ENCODE data around the gene SNPH. TPM values are rescaled to one million over a fixed set of nuclear protein-coding genes. Genes with fewer than 3 reads are reported as not detected.

Gene SNPH
- total RNA-seq, 1 experiment from 2014 or later: 7.0 TPM

DNA sequence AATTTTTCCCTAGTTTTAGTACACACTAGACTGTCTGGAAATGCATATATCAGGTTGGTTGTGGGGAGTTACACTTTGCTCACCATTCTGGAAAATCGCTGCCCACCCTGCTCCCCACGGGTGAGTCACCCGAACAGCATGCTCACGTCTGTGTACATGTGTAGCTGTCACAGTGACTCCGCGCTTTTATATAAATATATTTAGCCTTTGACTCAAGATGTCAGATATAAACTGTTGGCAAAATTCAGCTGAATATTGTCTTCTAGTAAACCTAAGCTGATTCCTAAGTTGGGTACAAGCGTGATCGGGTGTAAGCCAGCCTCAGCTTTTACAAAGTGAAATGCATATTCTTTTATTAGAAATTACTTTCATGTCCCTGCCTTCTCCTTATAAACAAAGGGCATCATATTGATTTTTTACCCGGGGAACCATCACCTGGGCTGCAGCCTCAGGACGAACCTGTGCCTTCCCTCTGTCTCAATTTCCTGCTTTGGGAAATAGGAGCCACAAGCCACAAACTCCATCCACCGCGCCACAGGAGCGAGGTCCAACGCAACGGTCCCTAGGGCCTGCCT is 58.6 kb downstream of the SNPH start:
- peak; percentile 82 for DNase-seq (ENCODE audit: low read depth)

- DNase-seq (ENCODE audit: low read depth): peak; percentile 98
Measured at GRCh38 chr20:1325173-1326030, 59.3 kb downstream of the SNPH start.

- peak; percentile 54 for DNase-seq (ENCODE audit: low read depth)
Measured at GRCh38 chr20:1326031-1326930, 60.2 kb downstream of the SNPH start.

DNA sequence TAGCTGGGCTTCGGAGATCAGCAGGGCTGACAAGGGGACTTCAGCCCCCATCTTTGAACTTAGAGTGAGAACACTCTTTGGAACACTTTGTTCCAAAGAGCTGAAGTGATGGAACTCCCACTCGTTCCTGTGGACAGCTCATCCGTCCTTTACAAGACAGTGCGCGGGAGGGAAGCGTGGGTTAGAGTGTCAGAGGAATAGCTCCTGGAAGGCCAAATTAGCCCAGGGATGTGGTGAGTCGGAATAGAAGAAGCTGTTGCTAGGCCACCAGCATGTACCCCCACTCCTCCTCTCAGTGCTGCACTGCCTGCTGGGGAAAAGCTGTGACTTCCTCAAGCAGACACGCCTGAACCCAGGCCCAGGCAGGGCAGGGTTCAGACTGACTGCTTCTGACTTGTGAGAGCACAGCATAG is 61.2 kb downstream of the SNPH start:
- DNase-seq (ENCODE audit: low read depth): peak; percentile 68

DNA sequence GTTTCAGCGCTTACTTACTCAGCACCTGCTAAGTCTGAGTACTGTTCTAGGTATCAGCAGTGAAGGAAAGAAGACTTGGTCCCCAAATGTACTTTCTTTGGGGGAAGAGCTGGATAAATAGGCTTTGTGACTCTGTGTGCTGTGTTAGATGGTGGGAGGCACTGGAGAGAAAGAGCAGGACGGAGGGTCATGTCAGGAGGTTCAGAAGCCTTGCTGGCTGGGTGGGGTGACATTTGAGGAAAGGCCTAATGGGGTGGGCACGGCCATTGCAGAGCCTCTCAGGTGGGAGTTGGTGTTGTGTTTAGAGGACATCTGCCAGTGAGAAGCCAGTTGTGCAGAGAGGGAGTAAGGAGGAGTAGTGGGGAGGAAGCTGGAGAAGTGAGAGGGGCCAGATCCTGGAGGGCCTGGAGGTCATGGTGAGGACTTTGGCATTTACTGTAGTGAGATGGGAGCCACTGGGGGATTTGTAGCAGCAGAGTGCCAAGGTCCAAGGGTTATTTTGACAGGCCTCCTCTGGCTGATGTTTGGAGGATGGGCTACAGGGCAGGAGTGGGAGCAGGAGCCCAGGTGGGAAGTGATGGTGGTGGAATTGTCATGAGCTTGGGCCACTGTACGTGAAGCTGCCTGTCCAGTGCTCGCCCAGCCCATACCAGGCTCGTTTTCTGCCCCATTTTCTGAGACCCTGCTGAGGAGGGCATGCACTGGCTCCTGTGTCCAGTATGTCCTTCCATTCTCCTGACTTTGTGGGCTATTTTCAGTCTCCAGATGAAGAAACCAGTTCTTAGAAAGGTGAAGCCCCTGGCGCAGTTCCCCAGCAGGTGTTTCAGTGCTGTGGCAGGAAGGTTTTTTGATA is 62.0 kb downstream of the SNPH start:
- no peak for DNase-seq (ENCODE audit: low read depth)

DNA sequence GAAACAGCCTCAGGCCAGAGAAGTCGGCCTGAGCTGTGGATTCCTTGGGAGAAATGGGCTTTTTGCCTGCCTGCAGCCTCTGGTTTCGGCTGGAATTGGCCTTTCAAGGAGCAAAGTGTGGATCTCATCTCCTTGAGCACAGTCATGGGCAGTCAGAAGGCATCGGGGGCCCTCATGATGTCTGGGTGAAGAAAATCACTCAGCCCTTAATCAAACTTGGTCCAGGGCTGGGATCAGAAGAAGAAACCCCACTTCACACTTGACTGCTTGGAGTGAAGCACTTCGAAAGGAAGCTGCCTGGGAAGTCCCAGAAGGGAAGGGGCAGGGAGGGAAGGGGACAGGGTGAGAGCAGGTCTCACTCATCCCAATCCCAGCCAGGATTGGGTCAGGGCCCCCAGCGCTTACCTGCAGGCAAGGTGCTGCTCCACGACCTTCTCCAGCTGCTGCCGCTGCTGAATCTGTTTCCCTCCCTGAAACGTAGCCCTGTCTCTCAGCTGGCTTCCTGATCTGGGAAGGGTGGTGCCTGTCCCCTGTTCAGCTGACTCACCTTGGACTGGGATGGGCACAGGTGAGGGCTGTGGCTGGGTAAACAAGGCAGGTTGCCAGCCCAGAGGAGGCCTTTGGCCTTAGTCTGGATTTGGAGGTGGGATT is 62.7 kb downstream of the SNPH start, which contains the start of gene SDCBP2:
SDCBP2 (minus strand) TSS at position 460 of the 651 bp plus-strand sequence. CDS start 8,723 bp downstream, outside the sequence.
- DNase-seq (ENCODE audit: low read depth): no peak

DNA sequence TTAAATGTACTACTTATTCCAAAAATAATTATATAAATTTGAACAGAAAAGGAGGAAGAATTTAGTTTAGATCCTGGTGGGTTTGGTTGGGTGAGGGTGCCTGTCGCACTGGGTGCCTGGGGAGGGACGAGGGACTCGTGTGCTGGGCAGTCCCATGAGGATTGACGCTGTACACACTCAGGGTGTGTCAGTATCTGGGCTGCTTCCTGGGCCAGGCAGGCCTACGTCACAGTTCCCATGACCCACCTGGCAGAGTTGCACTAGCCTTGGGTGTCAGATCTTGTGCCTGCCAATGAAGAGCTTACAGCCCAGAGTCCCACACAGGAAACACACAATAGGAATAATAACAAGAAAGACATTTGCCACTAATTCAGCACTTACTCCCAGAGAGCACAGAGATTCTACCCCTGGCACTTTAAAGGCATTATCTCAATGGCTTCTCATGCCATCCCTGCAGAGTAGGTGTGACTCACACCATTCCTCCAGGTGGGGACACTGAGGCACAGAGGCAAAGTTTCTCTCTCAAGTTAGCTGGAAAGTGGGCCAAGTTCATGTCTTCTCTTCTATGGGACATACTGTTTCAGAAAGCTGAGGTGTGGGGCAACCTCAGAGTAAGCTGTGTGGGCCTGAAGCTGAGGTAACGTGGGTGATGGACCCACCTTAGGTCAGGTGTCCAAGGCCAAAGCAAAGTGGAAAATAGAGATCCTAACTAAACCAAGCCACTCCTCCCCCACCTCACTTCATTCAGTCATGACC is 64.2 kb downstream of the SNPH start:
- no peak for DNase-seq (ENCODE audit: low read depth)

- DNase-seq (ENCODE audit: low read depth): no peak
Measured at GRCh38 chr20:1331101-1331500, 65.0 kb downstream of the SNPH start.

DNA sequence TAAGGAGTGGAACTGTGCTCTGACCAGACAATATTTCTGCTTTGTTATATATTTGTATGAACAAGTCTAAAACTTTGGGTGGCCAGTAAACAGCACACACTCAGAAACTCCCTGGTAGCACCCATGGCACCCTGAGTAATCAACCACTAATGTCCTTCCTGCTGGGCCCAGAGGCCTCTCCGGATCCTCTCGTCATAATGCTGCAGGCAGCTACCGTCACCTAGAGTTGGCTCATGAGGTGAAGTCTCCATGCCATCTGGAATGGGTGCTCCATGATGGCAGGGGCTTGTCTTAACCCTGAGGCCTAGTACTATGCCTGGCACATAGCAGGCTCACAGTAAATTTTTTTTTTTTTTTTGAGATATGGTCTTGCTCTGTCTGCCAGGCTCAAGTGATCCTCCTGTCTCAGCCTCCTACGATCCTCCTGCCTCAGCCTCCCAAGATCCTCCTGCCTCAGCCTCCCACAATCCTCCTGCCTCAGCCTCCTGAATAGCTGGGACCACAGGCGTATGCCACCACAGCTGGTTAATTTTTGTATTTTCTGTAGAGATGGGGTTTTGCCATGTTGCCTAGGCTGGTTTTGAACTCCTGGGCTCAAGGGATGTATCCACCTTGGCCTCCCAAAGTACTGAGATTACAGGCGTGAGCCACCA is 65.8 kb downstream of the SNPH start:
- DNase-seq (ENCODE audit: low read depth): peak; percentile 35

DNA sequence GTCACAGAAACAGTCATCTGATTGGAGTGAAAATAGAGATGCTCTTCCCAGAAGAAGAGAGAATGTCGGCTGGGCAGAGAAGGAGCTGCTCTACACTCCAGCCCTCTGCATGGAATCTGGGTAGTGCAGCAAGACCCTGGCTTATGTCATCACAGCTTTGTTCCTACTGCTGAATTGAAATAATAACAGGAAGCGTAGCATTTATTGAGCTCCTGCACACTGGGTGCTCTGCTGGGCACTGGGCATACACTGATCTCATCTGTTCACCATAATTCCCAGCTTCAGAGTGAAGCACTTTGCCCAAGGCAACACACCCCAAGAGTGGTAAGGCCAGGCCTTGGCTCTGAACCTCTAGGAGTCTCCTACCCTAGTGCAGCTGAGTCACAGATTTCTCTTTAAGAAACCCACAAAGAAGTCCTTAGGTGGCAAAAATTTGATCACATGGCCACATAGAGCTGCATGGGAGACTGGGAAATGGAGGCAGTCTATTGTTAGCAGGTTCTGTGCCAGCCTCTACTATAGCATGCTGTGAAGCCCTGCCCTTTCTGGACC is 66.7 kb downstream of the SNPH start:
- peak; percentile 57 for DNase-seq (ENCODE audit: low read depth)

DNA sequence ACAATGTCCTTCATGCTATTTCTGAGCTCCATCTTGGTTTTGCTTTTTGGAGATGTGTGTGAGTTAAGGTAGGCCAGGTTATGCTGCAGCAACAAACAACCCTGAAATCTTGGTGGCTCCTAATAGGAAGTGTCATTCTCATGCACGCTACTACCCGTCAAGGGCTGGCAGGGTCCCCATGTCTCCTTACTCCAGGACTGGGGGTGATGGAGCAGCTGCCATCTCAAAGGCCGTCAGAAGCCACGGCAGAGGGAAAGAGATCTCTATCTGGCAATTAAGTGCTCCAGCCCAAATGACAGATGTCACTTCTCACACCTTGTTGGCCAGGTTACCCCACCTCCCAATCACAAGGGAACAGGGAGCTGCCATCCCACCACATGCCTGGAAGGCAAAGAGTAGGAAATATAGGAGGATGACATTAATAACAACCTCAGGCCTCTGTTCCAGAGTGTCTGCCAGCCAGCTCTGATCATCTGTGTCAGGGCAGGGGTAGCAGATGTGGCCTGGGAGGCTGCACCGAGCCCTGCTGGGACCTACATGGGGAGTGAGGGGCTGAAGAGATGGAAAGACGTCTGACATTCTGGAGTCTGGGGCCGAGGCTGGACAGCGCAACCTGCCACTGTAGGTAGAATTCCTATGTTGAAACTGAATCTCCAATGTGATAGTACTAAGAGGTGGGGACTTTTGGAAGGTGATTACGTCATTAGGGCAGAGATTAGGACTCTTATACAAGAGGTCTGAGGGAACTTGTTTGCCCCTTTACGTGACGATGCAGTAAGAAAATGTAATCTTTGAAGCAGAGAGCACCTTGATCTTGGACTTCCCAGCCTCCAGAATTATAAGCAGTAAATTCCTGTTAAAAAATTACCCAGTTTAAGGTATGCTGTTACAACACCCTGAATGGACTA is 67.6 kb downstream of the SNPH start:
- DNase-seq (ENCODE audit: low read depth): no peak

DNA sequence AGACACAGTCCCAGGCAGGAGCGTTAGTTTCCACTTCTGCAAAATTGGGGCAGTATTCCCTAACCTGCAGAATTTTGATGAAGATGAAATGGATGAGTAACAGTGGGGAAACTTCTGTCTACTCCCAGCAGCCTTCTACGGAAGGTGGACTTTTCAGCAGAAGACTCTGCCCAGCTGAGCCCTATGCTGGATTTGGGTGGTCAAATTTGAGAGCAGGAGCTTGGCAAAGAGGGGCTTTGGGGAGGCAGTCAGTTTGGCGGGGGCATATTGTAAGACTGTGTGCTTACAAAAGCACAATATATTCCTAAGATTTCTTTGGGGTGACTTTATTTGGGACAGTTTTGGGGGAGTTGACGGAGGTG is 68.3 kb downstream of the SNPH start:
- DNase-seq (ENCODE audit: low read depth): no peak

GRCh38 chr20:1334761-1335160 is 68.7 kb downstream of the SNPH start:
- no peak for DNase-seq (ENCODE audit: low read depth)

DNA sequence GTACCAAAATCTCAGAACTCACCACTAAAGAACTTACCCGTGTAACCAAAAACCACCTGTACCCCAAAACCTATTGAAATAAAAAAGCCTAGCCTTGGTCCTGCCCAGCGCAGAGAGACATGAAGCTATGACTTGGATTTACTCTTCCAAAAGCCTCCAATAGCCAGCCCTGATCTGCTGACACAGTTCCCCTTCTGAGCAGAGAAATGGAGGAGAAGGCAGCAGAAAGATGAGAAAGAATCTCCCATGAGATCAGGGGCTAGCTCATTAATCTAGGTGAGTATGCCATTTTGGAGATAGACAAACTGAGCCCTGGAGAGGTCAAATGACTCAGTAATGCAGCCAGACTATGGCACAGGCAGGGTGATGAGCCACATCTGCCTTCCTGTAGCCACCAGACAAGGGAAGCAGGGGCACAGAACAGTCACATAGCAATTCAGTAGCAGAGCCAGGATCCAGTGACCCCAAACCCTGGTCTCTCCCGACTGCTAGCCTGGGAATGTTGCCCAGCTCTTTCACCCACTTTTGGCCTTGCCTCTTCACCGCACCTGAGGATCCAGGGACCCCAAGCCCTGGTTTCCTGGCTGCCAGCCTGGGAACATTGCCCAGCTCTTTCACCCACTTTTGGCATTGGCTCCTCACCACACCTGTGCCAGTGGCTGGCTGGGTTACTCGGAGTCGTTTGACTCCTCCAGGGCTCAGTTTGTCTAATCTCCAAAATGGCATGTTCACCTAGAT is 70.0 kb downstream of the SNPH start:
- no peak for DNase-seq (ENCODE audit: low read depth)

DNA sequence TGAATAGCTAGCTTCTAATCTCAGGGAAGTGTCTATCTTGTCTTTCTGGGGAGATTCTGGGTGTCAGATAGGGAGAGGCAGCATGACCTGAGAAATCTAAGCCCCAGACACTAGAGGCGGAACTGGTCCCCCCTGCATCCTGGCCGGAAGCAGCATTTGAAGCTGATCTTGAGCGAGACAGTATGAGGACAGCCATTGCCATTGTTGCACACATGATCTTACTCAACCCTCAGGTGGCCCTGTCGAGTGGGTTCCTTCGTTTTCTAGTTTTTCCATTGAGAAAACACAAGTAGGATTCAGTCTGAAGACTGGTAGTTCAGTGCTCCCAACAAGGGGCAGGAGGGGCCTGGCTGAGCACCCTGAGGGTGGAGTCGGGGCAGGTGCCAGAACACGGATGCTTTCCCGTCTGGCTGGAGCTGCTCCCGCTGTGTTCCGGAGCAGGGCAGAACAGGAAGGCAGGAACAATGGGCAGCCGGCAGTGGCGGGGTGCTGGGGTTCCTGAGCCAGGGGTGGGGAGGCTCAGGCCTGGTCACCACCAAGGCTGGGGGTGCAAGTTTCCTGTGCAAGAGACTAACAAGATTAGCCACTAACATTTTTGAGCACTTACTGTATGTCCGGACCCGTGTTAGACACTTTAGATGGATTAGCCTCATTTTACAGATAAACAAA is 70.7 kb downstream of the SNPH start:
- DNase-seq (ENCODE audit: low read depth): no peak

GRCh38 chr20:1337441-1337840 is 71.3 kb downstream of the SNPH start:
- DNase-seq (ENCODE audit: low read depth): no peak

DNA sequence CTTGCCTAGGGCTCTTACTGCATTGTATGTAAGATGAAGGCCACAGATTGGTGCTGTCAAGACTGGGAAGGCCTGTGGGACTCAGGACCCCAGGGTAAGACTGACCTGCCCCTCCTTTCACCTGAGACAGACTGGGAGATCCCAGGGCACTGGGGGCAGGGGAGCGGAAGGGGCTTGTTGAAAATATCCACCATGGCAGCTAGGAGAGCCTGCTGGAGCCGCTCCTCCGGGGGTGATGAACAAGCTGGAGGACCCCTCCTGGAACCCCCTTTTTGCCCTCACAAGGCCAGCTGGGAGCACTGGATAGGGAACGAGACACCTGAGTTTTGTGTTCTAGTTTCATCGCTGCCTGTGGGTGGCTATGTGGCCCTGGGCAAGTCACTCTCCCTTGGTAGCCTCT is 72.0 kb downstream of the SNPH start:
- DNase-seq (ENCODE audit: low read depth): no peak

Data from RPMI7951 (cell line).